Stimulated activated CD8-positive, alpha-beta memory T cell treated with anti-CD3 and anti-CD28 coated beads, Interleukin-4, amount 100 ng/mL, for 1 hour (primary cell): Measurements from ENCODE around the gene DGKI.

Experiments
- DNase-seq, 2 donors: peaks; one replicate each; pipeline ENCODE4 v3.0.0-alpha.2; 2020; ENCODE audit warnings: low read depth in 2 of 2, low spot score in 1 of 2

The DGKI gene

DNA sequence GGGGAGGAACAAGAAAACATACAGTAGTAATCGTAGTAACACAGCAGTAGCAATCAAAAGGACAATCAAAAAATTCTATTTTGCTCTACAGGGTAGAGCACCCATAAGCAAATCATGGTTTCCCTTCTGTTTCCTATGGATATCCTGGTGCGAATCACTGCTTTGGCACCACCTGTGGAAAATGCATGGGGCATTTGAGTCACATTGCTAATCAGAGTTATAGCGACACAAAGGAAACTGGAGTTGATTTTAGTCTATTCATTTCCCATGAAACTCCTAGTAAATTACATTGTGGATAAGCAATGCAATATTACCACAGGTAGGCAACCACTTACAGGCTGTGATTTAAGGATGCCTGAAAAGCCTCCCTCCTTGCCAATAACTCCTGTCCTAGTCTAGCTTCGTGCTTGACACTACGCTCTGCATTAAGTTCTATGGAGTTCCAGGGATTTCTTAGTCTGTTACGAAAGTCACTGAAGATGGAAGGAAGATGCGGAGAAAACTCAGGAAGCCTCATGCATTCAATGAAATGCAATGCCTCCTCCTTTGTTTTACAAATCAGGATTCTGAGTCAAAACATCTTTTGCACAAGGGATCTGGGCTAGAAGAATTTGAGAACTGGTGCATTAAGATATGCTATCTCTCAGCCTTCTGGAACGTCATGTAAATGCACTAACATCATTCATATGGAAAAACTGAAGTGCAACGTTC is 188.4 kb downstream of the DGKI start:
- DNase-seq: no peak

DNA sequence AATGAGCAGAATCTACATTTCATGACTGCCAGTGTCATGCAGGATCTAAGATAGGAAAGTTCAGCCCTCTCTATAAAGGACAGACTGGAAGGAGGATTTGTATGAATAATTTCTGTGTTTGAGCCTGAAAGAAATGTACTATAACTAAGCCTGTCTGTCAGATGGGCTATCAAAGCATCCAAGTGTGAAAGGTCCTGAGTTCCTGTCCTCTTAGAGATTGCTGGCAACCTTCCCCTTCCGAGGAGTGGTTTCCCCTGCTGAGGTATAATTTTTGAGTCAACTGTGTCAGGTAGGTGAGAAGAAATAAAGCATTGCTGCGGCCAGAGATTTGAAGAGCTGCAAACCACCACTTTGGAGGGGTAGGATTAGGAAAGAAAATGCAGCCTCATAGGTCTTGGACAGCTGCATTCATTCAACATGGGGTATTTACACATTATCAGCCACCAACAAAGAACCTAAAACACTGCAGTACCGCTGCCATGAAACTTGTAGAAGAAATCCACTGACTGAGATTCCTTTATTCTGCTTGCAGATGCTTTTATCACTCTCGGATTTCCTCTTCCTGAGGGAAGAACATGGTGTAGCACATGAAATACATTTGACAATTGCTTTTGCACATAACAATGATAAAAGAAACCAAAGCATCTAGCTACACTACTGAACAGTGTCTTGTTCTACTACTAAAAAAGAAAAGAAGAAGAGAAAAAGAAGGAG is 189.1 kb downstream of the DGKI start:
- no peak for DNase-seq

DNA sequence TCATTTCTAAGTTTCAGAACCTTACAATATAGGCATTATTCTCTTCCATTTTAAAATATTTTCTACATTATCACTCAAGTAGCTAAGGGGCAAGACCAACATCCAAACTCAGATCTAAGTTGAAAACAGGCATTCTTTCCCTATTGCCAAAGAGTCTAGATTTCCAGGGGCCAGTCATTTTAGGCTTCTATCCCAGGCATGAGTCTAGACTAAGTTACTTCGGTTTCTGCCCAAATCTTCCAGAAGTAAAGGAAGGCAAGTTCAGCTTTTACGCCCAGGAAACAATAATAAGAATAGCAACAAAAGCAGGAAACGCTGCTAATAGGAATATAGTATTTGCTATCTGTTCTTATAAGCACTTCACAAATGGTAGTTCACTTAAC is 189.9 kb downstream of the DGKI start:
- no peak for DNase-seq

GRCh38 chr7:137656227-137656849 is 190.4 kb downstream of the DGKI start:
- peak in 1 of 2 donors; percentile 22 for DNase-seq

GRCh38 chr7:137655804-137656203 is 191.0 kb downstream of the DGKI start:
- DNase-seq: no peak

DNA sequence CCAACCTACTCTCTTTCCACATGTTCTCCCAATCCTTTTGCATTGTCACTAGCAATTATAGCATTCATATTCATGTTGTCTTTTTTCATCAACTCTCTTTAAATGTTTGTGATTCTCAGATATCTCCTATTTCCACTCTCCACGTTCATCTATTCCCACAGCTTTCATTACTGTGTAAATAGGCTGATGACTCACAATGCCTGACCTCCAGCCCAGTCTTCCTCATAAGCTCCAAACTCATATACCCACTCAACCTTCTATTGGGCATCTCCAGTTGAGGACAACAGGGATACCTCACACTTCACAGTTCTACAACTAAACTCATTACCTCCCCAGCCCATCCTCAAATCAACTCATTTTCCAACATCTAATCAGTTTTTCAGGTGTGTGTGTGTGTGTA is 194.1 kb downstream of the DGKI start:
- no peak for DNase-seq

- DNase-seq: no peak
Measured at GRCh38 chr7:137647905-137648565, 198.7 kb downstream of the DGKI start.

GRCh38 chr7:137642472-137642871 is 204.3 kb downstream of the DGKI start:
- no peak for DNase-seq

- DNase-seq: no peak
Measured at GRCh38 chr7:137642031-137642430, 204.7 kb downstream of the DGKI start.

- DNase-seq: no peak
Measured at GRCh38 chr7:137636376-137636775, 210.4 kb downstream of the DGKI start.

DNA sequence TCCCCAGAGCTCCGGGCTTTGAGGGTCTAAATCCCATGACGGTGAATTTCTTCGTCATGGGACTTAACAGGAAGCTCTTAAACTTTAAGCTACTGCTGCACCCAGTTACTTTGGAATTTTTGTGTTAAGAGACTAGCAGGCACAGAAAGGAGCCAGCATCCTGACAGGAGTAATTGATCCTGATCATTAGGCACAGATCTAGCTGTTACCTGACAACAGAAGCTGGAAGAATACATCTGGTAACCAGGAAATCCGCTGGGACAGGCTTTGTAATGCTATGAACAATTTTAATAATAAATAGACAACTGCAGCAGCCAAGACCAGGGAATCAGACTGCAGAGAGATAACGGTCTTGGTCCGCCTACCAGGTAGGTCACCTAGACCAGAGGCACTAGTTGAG is 210.9 kb downstream of the DGKI start:
- no peak for DNase-seq

DNA sequence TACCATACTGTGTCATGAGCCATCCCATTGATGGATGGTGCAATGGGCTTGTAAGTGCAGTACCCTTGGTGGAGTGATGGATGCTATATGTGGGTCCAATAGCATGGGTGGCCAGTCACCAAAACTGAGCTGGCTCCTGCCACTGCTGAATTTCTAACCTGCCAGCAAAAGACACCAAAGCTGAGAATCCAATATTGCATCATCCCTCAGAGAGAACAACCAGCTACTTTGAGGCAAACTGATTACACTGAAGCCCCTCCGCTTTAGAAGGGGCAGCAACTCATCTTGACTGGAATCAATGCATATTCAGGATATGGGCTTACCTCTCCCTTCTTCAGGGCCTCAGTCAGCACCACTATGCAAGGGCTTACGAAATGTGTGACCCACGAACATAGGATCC is 211.6 kb downstream of the DGKI start:
- DNase-seq: no peak

GRCh38 chr7:137634356-137634755 is 212.4 kb downstream of the DGKI start:
- DNase-seq: no peak

DNA sequence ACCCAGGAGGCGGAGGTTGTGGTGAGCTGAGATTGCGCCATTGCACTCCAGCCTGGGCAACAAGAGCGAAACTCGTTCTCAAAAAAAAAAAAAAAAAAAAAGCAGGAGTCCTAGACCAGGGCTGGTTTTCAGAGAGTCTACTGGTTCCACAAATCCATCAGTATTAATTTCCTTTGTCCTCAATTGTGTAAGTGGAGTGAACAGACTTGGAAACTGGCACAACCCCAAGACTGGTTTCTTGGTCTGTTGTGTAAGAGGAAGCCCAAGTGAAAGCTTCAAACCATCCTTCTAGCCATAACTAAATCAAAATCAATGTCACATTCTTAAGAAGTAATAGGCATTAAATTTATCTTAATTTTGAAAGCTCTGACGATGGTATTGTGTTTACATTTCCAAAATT is 213.6 kb downstream of the DGKI start:
- no peak for DNase-seq

DNA sequence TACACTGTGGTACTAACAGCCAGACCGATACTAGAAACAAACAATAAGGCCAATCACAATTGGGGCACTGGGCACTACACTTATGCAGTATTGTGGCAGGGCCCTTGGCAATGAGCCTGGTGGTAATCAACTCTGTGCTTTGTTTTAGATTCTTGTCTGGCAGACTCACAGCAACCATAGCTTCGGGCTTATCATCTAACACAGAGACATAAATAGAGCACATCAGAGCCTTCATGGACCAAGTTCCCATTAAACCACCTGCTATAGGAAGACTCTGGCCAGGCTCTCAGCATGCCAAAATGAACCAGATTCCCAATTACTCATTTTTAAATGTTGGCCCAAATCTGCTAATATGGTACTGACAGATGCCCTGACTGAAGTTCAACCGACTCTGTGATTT is 218.6 kb downstream of the DGKI start:
- DNase-seq: no peak

DNA sequence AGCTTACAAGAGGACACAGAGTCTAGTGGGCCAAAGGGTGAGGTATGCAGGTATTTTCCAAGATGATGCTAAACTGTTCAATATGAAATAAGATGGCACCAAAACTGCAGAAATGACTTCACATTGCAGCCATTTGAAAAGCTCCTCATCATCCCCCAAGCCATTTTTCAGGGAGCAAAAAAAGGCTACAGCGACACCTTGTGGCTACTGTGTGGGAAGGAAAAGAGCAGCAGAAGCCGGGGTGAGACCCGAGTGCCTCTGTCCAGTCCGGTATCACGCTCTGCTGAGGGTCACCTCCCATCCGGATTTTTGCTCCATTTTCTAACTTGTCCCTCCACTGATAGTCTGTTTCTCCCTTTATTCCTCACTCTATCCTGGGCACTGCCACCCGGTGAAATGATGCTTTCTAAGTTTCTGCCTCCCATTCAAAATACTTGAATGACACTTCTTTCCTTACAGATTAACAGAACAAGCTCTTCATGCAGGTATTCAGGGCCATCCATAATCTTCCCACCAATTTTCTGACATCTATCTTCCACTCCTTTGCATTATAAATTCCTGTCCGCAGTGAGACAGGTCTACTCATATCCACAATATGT is 220.2 kb downstream of the DGKI start:
- DNase-seq: no peak

DNA sequence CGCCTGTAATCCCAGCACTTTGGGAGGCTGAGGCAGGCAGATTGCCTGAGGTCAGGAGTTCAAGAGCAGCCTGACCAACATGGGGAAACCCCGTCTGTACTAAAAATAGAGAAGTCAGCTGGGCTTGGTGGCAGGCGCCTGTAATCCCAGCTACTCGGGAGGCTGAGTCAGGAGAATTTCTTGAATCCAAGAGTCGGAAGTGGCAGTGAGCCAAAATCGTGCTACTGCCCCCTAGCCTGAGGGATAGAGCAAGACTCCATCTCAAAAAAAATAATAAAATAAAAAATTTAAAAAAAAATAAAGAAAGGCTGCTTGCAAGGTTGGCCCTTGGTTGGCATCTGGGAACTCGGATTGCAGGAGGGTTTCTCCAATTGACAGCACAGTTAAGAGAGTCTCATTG is 221.6 kb downstream of the DGKI start:
- no peak for DNase-seq

DNA sequence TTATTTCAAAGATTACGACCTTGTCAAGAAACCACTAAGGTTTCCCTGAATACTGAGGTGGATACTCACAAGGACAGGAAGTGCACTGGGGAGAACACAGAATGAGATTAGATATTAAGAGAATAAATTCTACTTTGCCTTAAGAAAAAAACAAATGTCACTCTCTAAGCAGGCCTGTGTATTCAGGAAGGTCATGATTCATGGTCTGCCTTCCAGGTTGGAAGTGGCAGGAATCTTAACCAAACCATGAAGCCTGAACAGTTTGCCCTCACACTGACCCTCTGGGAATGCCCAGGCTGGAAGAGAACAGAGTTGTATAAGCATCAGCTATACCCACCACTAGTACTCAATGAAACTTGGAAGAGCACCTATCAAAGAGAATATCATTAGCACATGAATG is 227.6 kb downstream of the DGKI start:
- no peak for DNase-seq

GRCh38 chr7:137618748-137619147 is 228.0 kb downstream of the DGKI start:
- no peak for DNase-seq

GRCh38 chr7:137613006-137613525 is 233.7 kb downstream of the DGKI start:
- DNase-seq: no peak

DNA sequence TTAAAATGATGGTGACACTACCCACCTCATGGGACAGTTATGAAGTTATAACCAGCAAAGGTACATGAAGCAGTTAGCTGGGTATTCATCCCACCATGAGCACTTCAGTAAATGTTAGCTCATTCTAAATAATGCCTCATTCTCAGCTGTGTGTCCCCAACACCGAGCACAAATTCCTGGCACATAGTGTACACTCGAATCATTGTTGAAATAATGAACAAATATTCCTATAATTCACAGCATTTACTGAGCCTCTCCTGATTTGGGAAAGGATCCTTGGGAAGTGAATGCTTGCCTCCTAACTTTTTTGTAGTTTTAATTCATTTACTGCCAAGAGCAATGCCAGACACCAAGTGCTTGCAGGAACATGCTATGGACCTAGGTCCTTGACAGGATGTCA is 235.2 kb downstream of the DGKI start:
- no peak for DNase-seq
